Progenitor cell of endocrine pancreas (in vitro differentiated cells): ENCODE measurements around the gene WTAP. TPM values are rescaled to one million over a fixed set of nuclear protein-coding genes. Genes with fewer than 3 reads are reported as not detected.
"Not testable (repeated sequence)": the region's sequence is repeated elsewhere in the genome, so short reads cannot be mapped to it uniquely, and the experiment has no call there.

ENCODE experiments used
- DNase-seq: peaks from one replicate; pipeline ENCODE4 v3.0.0; 2021; ENCODE audit warnings: low spot score; ENCODE audit not compliant: unreplicated experiment
- H3K27ac Mint-ChIP-seq: 2 replicates; pipeline ENCODE4 v1.8.0; 2021; ENCODE audit warnings: mild to moderate bottlenecking, moderate library complexity, mixed read lengths
- H3K27me3 Mint-ChIP-seq: 2 replicates; pipeline ENCODE4 v1.8.0; 2021; ENCODE audit warnings: mixed read lengths
- H3K36me3 Mint-ChIP-seq: 2 replicates; pipeline ENCODE4 v1.8.0; 2022; ENCODE audit warnings: mixed read lengths; ENCODE audit not compliant: insufficient read depth
- H3K4me1 Mint-ChIP-seq: 2 replicates; pipeline ENCODE4 v1.8.0; 2021; ENCODE audit warnings: low read depth, mixed read lengths
- H3K4me3 Mint-ChIP-seq: 2 replicates; pipeline ENCODE4 v1.8.0; 2021; ENCODE audit warnings: low read depth, mild to moderate bottlenecking, moderate library complexity, mixed read lengths
- H3K9me3 Mint-ChIP-seq: 2 replicates; pipeline ENCODE4 v1.8.0; 2021; ENCODE audit warnings: low read depth, mixed read lengths
- CTCF ChIP-seq: fragments of 200-600 bp; sonication (generic); IDR thresholded peaks from one replicate; pipeline ENCODE4 v1.5.0; 2021; ENCODE audit warnings: antibody characterized with exemption, mild to moderate bottlenecking; ENCODE audit not compliant: unreplicated experiment
- total RNA-seq: library from RNA; stranded (reverse); gene quantifications from 2 replicates; pipeline ENCODE4 v1.2.1, GENCODE V29; 2021

Gene WTAP
- total RNA-seq, 1 donor from 2014 or later: 126 TPM

DNA sequence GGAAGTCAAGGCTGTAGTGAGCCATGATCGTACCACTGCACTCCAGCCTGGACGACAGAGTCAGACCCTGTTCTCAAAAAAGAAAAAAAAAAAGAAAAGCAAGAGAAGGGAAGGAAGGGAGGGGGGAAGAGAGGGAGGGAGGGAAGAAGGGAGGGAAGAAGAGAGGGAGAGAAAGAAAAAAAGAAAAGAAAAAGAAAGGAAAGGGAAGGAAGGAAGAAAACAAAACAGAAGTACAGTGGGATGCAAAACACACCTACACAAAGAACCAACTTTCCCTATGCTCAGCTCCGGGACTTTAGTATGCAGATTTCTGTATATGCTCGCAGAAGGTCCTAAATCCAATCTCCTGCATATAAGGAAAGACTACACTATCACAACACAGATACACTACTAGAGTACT is 2.5 kb upstream of the WTAP start:
- Mint-ChIP-seq H3K9me3 (peaks cover 3% of the 10 kb centered on the region), H3K4me3 (peak overlapping the region; percentile 60), H3K27me3 (no peaks in the 10 kb centered on the region), H3K36me3 (peaks cover 14% of the 10 kb centered on the region), H3K27ac (peak overlapping the region; percentile 29), H3K4me1 (peaks cover 21% of the 10 kb centered on the region)
- no peak for DNase-seq
- no peak for TF ChIP-seq CTCF

- Mint-ChIP-seq H3K36me3 (peaks cover 14% of the 10 kb centered on the region), H3K4me3 (peak overlapping the region; percentile 60), H3K27ac (peak overlapping the region; percentile 29), H3K4me1 (peaks cover 21% of the 10 kb centered on the region)
- not testable (repeated sequence) for H3K9me3 Mint-ChIP-seq, H3K27me3 Mint-ChIP-seq, DNase-seq
Measured at GRCh38 chr6:159725208-159725607, 2.1 kb upstream of the WTAP start.

DNA sequence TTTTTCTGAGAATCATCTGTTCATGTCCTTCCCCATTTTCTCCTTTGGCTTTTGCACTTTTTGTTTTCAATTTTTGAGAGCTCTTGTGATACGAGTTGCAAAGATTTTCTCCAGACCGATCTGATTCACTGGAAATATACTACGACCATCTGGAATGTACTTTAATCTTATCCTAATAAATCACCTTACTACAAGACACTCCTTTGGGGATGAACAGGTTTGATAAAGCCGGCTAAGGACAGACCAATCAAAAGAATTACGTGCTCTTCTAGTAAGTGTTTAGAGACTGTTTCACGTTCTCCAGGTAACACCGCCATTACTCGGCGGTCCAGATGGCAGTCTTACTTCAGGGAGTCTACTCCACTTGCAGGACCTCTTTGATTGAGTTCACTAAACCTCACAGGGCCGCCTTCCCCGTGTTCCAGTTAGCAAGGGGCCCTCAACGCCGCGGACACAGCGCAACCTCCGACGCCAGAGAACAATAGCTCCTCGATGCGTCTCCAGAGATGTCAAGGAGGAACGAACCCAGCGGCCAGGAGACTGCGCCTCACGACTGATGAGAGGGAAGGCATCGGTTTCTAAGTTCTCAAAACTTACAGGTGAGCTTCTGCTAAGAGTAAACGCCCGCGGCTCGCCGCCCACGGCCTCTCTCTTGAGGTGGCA is 920 bp upstream of the WTAP start:
- Mint-ChIP-seq H3K27me3 (no peaks in the 10 kb centered on the region), H3K36me3 (peaks cover 17% of the 10 kb centered on the region), H3K9me3 (peaks cover 3% of the 10 kb centered on the region), H3K27ac (peak overlapping the region; percentile 100), H3K4me3 (peak overlapping the region; percentile 98), H3K4me1 (peaks cover 25% of the 10 kb centered on the region)
- DNase-seq: no peak
- no peak for TF ChIP-seq CTCF

DNA sequence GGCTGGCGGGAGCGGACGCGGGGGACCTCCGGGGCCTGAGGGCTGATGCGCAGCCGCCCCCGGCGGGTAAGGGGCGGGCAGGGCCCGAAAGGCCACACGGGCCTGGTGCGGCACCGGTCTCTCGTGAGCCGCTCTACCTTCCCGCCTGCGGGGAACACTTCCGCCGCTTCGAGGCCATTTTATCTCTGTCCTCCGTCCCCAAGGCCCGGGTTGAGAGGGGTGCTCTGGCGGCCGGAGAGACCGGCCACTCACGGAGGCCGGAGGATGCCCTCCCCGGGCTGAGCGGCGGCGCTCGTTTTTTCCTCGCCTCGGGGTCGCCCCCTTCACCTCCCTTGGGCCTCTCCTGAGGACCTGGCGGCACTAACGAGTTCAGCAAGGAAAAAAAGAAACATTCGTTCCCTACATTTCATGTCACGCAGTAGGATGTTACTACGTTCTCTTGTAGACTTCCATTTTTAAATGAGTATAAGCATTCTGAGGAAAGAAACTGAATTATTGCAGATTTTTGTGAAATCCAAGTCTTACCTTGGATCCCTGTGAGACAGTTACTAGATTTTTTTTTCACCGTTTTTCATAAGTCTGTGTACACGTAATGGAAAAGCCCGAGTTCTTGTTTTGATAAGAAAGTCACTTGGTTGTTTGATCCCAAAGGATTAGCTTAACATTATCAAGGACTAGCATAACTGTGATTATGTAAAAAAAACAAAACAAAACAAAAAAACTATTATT is 575 bp downstream of the WTAP start:
- Mint-ChIP-seq H3K27ac (peak overlapping the region; percentile 98), H3K27me3 (no peaks in the 10 kb centered on the region), H3K36me3 (peaks cover 12% of the 10 kb centered on the region), H3K4me3 (peak overlapping the region; percentile 90), H3K4me1 (peaks cover 27% of the 10 kb centered on the region), H3K9me3 (no peaks in the 10 kb centered on the region)
- peak; percentile 37 for DNase-seq
- peak; percentile 19 for TF ChIP-seq CTCF

GRCh38 chr6:159728531-159728964 is 1.2 kb downstream of the WTAP start:
- Mint-ChIP-seq H3K27ac (peak overlapping the region; percentile 98), H3K27me3 (no peaks in the 10 kb centered on the region), H3K4me1 (peaks cover 27% of the 10 kb centered on the region), H3K4me3 (peak overlapping the region; percentile 90), H3K36me3 (peaks cover 7% of the 10 kb centered on the region), H3K9me3 (no peaks in the 10 kb centered on the region)
- DNase-seq: no peak
- TF ChIP-seq CTCF: no peak
